Smooth muscle cell (in vitro differentiated cells): ENCODE data around the gene HNF4A. TPM values are rescaled to one million over a fixed set of nuclear protein-coding genes. Genes with fewer than 3 reads are reported as not detected.

Experiments used
- DNase-seq: peaks from one replicate; lab custom pipeline; 2025; ENCODE audit not compliant: unreplicated experiment; lab: John Stamatoyannopoulos, UW
- H2AFZ ChIP-seq: fragments of 200-600 bp; sonication (generic); 2 replicates; pipeline ENCODE4 v1.6.0; 2016; ENCODE audit warnings: antibody characterized with exemption, low read depth, mild to moderate bottlenecking
- H3F3A ChIP-seq: fragments of 200-600 bp; sonication (generic); 2 replicates; pipeline ENCODE4 v1.6.0; 2017; ENCODE audit warnings: antibody characterized with exemption, low read depth
- H3K27ac ChIP-seq: fragments of 200-600 bp; sonication (generic); 2 replicates; pipeline ENCODE4 v1.5.1; 2016; ENCODE audit warnings: low read depth, mild to moderate bottlenecking
- H3K27me3 ChIP-seq: fragments of 200-600 bp; sonication (generic); 2 replicates; pipeline ENCODE4 v1.6.1; 2016; ENCODE audit warnings: low read depth, mild to moderate bottlenecking
- H3K36me3 ChIP-seq: fragments of 200-600 bp; sonication (generic); 2 replicates; pipeline ENCODE4 v1.5.1; 2016; ENCODE audit warnings: low read depth
- H3K4me1 ChIP-seq: fragments of 200-600 bp; sonication (generic); 2 replicates; pipeline ENCODE4 v1.5.1; 2016; ENCODE audit warnings: low read depth
- H3K4me2 ChIP-seq: fragments of 200-600 bp; sonication (generic); 2 replicates; pipeline ENCODE4 v1.6.0; 2016; ENCODE audit warnings: mild to moderate bottlenecking
- H3K4me3 ChIP-seq: fragments of 200-600 bp; sonication (generic); 2 replicates; pipeline ENCODE4 v1.5.1; 2016; ENCODE audit warnings: mild to moderate bottlenecking
- H3K79me2 ChIP-seq: fragments of 200-600 bp; sonication (generic); 2 replicates; pipeline ENCODE4 v1.6.0; 2016; ENCODE audit warnings: low read depth, mild to moderate bottlenecking
- H3K9ac ChIP-seq: fragments of 200-600 bp; sonication (generic); 2 replicates; pipeline ENCODE4 v1.6.0; 2016; ENCODE audit warnings: low read depth
- H3K9me3 ChIP-seq: fragments of 200-600 bp; sonication (generic); replicated peaks from 2 replicates; pipeline ENCODE4 v1.5.1; 2016; ENCODE audit warnings: low read depth
- H4K20me1 ChIP-seq: fragments of 200-600 bp; sonication (generic); 2 replicates; pipeline ENCODE4 v1.6.0; 2016; ENCODE audit warnings: low read depth
- WGBS: methylation state at CpG from one replicate; pipeline ENCODE4 v1.1.7; 2016; ENCODE audit warnings: low lambda C conversion rate; 5-methylcytosine and 5-hydroxymethylcytosine counted together
- polyA plus RNA-seq: library from polyadenylated mRNA; unstranded; fragments of >200 nt; fragmentation: Nextera tagmentation; extraction: Ambion mirVana; gene quantifications from 2 replicates; pipeline ENCODE4 v1.2.1, GENCODE V29; 2016
- total RNA-seq: library from RNA; depleted of rRNA; stranded (reverse); fragments of >200 nt; gene quantifications from 2 replicates; pipeline ENCODE4 v1.2.3, GENCODE V29; 2014
- TF ChIP-seq, protein P1 (sequence below): fragments of 200-600 bp; sonication (generic); IDR thresholded peaks from 2 replicates; pipeline ENCODE4 v1.5.1; 2017; ENCODE audit warnings: borderline replicate concordance, mild to moderate bottlenecking, antibody characterized with exemption; ENCODE audit not compliant: insufficient read depth, poor library complexity, severe bottlenecking

The HNF4A gene
- total and polyA plus RNA-seq, 2 experiments from 2014 or later: not detected

GRCh38 chr20:44449864-44450263, 94.4 kb downstream of the HNF4A start:
- Histone ChIP-seq H3K36me3 (no peaks in the 10 kb centered on the region), H3K4me1 (no peaks in the 10 kb centered on the region), H3K27me3 (no peaks in the 10 kb centered on the region), H4K20me1 (no peaks in the 10 kb centered on the region), H3K79me2 (no peaks in the 10 kb centered on the region), H3K4me3 (no peak overlapping the region), H3K9ac (no peak overlapping the region), H2AFZ (no peak overlapping the region), H3K9me3 (no peaks in the 10 kb centered on the region), H3K4me2 (no peak overlapping the region), H3F3A (no peaks in the 10 kb centered on the region), H3K27ac (no peak overlapping the region)
- no peak for DNase-seq
- TF ChIP-seq, protein P1, sequence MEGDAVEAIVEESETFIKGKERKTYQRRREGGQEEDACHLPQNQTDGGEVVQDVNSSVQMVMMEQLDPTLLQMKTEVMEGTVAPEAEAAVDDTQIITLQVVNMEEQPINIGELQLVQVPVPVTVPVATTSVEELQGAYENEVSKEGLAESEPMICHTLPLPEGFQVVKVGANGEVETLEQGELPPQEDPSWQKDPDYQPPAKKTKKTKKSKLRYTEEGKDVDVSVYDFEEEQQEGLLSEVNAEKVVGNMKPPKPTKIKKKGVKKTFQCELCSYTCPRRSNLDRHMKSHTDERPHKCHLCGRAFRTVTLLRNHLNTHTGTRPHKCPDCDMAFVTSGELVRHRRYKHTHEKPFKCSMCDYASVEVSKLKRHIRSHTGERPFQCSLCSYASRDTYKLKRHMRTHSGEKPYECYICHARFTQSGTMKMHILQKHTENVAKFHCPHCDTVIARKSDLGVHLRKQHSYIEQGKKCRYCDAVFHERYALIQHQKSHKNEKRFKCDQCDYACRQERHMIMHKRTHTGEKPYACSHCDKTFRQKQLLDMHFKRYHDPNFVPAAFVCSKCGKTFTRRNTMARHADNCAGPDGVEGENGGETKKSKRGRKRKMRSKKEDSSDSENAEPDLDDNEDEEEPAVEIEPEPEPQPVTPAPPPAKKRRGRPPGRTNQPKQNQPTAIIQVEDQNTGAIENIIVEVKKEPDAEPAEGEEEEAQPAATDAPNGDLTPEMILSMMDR: no peak
- 88% methylated on average over 7 of the region's 7 CpGs for WGBS

DNA sequence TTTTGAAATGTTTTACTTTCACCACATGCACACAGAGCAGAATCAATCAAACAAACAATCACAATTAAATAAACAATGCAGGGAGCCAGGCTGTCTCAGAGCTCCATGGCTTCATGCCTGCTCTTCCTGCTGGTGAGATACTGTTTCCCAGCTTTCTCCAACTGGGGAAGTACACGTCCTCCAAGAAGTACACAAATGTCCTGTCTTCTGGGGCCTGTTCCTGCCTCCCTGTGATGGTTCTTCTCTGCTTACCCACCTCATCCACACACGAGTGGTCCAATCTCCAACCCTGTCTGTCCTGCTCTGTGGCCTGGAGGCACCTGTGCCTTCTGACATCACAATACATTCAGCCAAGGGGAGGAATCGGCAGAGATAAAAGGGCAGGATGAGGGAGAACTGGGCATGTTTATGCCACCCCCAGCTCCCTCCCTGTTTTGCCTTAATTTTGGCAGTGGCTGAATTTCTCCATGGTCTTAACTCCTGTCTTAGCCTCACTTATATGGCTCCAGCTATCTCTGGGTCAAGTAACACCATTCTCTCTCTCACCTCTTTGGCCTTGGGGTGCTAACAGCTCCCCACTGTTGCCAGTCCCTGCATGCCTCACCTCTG, 94.9 kb downstream of the HNF4A start:
- 73% methylated on average over 3 of the region's 3 CpGs for WGBS
- no peak overlapping the region for H3K27ac ChIP-seq
- no peak for DNase-seq

DNA sequence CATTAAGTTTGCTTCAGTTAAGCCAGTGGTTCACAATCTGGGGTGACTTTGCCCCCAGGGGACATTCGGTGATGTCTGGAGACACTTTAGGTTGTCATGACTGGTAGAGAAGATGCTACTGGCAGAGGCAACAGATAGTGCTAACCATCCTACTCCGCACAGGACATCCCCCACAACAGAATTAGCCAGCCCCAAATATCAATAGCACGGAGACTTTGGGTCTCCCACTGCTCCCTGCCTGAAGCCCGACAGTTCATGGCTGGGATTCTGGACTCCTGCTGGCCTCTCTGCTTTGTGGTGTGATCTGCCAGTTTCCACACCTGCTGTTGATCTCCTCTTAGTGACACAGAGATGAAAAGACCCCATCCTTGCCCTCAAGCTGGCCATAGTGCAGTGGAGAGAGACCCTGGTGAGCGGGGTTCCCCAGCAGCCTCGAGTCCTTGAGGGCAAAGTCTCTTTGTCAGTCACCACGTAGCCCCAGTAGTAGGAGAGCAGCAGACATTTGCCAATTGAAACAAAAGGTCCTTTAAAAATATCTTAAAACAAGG, 95.5 kb downstream of the HNF4A start:
- H3K9me3 ChIP-seq: no peaks in the 10 kb centered on the region
- no peak overlapping the region for H2AFZ ChIP-seq
- TF ChIP-seq, protein P1: no peak
- no peaks in the 10 kb centered on the region for H3F3A ChIP-seq
- no peak overlapping the region for H3K9ac ChIP-seq
- H4K20me1 ChIP-seq: no peaks in the 10 kb centered on the region
- H3K4me2 ChIP-seq: no peak overlapping the region
- H3K27ac ChIP-seq: no peak overlapping the region
- H3K36me3 ChIP-seq: no peaks in the 10 kb centered on the region
- H3K79me2 ChIP-seq: no peaks in the 10 kb centered on the region
- no peaks in the 10 kb centered on the region for H3K4me1 ChIP-seq
- H3K4me3 ChIP-seq: no peak overlapping the region
- 91% methylated on average over 7 of the region's 7 CpGs for WGBS
- H3K27me3 ChIP-seq: no peaks in the 10 kb centered on the region
- no peak for DNase-seq

More for the DNA sequence above, 94.9 kb downstream of the HNF4A start:
- Histone ChIP-seq H4K20me1 (no peaks in the 10 kb centered on the region), H3K9ac (no peak overlapping the region), H3K9me3 (no peaks in the 10 kb centered on the region), H2AFZ (no peak overlapping the region), H3K4me3 (no peak overlapping the region), H3K4me1 (no peaks in the 10 kb centered on the region), H3K4me2 (no peak overlapping the region), H3K79me2 (no peaks in the 10 kb centered on the region), H3K27me3 (no peaks in the 10 kb centered on the region), H3K36me3 (no peaks in the 10 kb centered on the region), H3F3A (no peaks in the 10 kb centered on the region)
- TF ChIP-seq, protein P1: no peak
